ENCODE results near the gene TRAPPC11. TPM values are rescaled to one million over a fixed set of nuclear protein-coding genes. Genes with fewer than 3 reads are reported as not detected.

Gene TRAPPC11
- polyA plus RNA-seq, 1 donor from 2014 or later, result 78.1 TPM

DNA sequence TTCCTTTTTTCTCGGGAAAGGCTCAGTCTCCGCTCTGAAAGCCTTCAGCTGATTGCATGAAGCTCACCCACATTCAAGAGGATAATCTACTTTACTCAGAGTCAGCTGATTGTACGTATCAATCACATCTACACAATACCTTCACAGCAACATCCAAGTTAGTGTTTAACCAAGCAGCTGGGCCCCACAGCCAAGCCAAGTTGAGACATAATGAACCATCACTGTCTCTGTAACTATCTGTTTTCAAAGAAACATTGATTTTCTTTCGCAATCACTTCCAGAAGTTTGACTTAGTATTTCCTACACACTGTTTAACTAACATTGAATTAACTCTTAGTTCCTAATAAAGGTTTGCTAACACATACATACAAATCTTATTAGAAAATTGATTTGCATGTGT lies 40.4 kb upstream of the TRAPPC11 start:
- H3K9me2 ChIP-seq (ENCODE audit: insufficient read depth, low read length), result no peaks in the 10 kb centered on the region
- H3K4me2 ChIP-seq (ENCODE audit: low read length), result no peak overlapping the region
- H3K27ac ChIP-seq (ENCODE audit: low read length), result no peak overlapping the region
- H3F3A ChIP-seq (ENCODE audit: insufficient read depth, low read length, poor library complexity, severe bottlenecking), result peaks cover 6% of the 10 kb centered on the region
- H4K20me1 ChIP-seq (ENCODE audit: insufficient read depth), result no peaks in the 10 kb centered on the region
- H3K36me3 ChIP-seq (ENCODE audit: insufficient read depth, low read length), result no peaks in the 10 kb centered on the region
- H2AFZ ChIP-seq (ENCODE audit: low read depth, low read length), result no peak overlapping the region
- H3K27me3 ChIP-seq (ENCODE audit: insufficient read depth, low read depth, low read length), result no peaks in the 10 kb centered on the region
- no peaks in the 10 kb centered on the region for H3K79me2 ChIP-seq (replicated peaks; ENCODE audit: insufficient read depth, low read length)
- peak; percentile 29 for TF ChIP-seq POLR2AphosphoS5 (IDR thresholded peaks at IDR 0.05)
- TF ChIP-seq, protein P1, sequence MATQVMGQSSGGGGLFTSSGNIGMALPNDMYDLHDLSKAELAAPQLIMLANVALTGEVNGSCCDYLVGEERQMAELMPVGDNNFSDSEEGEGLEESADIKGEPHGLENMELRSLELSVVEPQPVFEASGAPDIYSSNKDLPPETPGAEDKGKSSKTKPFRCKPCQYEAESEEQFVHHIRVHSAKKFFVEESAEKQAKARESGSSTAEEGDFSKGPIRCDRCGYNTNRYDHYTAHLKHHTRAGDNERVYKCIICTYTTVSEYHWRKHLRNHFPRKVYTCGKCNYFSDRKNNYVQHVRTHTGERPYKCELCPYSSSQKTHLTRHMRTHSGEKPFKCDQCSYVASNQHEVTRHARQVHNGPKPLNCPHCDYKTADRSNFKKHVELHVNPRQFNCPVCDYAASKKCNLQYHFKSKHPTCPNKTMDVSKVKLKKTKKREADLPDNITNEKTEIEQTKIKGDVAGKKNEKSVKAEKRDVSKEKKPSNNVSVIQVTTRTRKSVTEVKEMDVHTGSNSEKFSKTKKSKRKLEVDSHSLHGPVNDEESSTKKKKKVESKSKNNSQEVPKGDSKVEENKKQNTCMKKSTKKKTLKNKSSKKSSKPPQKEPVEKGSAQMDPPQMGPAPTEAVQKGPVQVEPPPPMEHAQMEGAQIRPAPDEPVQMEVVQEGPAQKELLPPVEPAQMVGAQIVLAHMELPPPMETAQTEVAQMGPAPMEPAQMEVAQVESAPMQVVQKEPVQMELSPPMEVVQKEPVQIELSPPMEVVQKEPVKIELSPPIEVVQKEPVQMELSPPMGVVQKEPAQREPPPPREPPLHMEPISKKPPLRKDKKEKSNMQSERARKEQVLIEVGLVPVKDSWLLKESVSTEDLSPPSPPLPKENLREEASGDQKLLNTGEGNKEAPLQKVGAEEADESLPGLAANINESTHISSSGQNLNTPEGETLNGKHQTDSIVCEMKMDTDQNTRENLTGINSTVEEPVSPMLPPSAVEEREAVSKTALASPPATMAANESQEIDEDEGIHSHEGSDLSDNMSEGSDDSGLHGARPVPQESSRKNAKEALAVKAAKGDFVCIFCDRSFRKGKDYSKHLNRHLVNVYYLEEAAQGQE (IDR thresholded peaks at IDR 0.05; ENCODE audit: borderline replicate concordance), result no peak
- no peaks in the 10 kb centered on the region for H3K9me3 ChIP-seq (ENCODE audit: low read length)
- H3K9ac ChIP-seq (ENCODE audit: low read length), result no peak overlapping the region
- H3K4me3 ChIP-seq (ENCODE audit: low read length), result no peak overlapping the region

DNA sequence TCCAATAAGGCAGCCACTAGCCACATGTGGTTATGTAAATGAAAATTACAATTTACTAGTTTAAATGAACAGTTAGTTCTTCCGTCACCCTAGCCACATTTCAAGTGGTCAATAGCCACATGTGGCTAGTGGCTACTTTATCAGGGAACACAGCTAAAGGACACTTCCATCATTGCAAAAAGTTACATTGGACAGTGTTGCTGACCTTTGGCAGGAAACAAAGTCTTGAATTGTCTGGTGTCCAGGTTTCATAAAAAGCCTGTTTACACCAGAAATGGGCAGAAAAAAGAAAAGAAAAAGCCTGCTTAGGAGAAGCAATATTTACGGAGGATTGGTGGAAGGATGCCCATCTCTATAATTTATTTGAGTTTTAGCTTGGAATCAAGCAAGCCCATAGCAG lies 38.7 kb upstream of the TRAPPC11 start:
- peaks cover 6% of the 10 kb centered on the region for H3F3A ChIP-seq (ENCODE audit: insufficient read depth, low read length, poor library complexity, severe bottlenecking)
- no peaks in the 10 kb centered on the region for H3K9me3 ChIP-seq (ENCODE audit: low read length)
- no peaks in the 10 kb centered on the region for H3K9me2 ChIP-seq (ENCODE audit: insufficient read depth, low read length)
- no peaks in the 10 kb centered on the region for H3K79me2 ChIP-seq (replicated peaks; ENCODE audit: insufficient read depth, low read length)
- H4K20me1 ChIP-seq (ENCODE audit: insufficient read depth), result no peaks in the 10 kb centered on the region
- no peak overlapping the region for H3K4me2 ChIP-seq (ENCODE audit: low read length)
- TF ChIP-seq MXI1 (conservative IDR thresholded peaks at IDR 0.05; ENCODE audit: poor library complexity, severe bottlenecking) (no peak), EP300 (conservative IDR thresholded peaks at IDR 0.05; ENCODE audit: poor library complexity, severe bottlenecking) (no peak), SMC3 (conservative IDR thresholded peaks at IDR 0.05; ENCODE audit: poor library complexity) (no peak), EZH2 (IDR thresholded peaks at IDR 0.05; ENCODE audit: borderline replicate concordance, insufficient read depth, low read length, poor library complexity, severe bottlenecking) (no peak), POLR2AphosphoS5 (IDR thresholded peaks at IDR 0.05) (no peak), RAD21 (conservative IDR thresholded peaks at IDR 0.05) (no peak), TAF1 (IDR thresholded peaks at IDR 0.05; ENCODE audit: low read depth) (no peak)
- TF ChIP-seq, protein P1 (IDR thresholded peaks at IDR 0.05; ENCODE audit: borderline replicate concordance), result no peak
- TF ChIP-seq, protein P2, sequence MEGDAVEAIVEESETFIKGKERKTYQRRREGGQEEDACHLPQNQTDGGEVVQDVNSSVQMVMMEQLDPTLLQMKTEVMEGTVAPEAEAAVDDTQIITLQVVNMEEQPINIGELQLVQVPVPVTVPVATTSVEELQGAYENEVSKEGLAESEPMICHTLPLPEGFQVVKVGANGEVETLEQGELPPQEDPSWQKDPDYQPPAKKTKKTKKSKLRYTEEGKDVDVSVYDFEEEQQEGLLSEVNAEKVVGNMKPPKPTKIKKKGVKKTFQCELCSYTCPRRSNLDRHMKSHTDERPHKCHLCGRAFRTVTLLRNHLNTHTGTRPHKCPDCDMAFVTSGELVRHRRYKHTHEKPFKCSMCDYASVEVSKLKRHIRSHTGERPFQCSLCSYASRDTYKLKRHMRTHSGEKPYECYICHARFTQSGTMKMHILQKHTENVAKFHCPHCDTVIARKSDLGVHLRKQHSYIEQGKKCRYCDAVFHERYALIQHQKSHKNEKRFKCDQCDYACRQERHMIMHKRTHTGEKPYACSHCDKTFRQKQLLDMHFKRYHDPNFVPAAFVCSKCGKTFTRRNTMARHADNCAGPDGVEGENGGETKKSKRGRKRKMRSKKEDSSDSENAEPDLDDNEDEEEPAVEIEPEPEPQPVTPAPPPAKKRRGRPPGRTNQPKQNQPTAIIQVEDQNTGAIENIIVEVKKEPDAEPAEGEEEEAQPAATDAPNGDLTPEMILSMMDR (IDR thresholded peaks at IDR 0.05; ENCODE audit: poor library complexity, severe bottlenecking), result no peak
- H3K9ac ChIP-seq (ENCODE audit: low read length), result no peak overlapping the region
- H3K27ac ChIP-seq (ENCODE audit: low read length), result no peak overlapping the region
- H3K36me3 ChIP-seq (ENCODE audit: insufficient read depth, low read length), result no peaks in the 10 kb centered on the region
- H3K27me3 ChIP-seq (ENCODE audit: insufficient read depth, low read depth, low read length), result no peaks in the 10 kb centered on the region
- H3K4me3 ChIP-seq (ENCODE audit: low read length), result no peak overlapping the region
- no peak overlapping the region for H2AFZ ChIP-seq (ENCODE audit: low read depth, low read length)
